SW 1271 (cell line): ENCODE results near the gene LPCAT2.

Experiments
- DNase-seq, 2 experiments: peaks; one replicate each; lab custom pipeline; 2025; lab: John Stamatoyannopoulos, UW

Gene LPCAT2

DNA sequence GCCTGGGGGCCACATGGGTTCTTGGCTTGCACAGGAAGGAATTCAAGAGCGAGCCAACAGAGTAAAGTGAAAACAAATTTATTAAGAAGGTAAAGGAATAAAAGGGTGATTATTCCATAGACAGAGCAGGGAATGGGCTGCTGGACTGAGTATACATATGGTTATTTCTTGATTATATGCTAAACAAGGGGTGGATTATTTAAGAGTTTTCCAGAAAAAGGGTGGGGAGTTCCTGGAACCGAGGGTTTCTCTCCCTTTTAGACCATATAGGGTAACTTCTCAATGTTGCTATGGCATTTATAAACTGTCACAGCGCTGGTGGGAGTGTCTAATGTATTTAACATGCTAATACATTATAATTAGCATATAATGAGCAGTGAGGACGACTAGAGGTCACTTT lies 27.8 kb upstream of the LPCAT2 start:
- no peak for DNase-seq

DNA sequence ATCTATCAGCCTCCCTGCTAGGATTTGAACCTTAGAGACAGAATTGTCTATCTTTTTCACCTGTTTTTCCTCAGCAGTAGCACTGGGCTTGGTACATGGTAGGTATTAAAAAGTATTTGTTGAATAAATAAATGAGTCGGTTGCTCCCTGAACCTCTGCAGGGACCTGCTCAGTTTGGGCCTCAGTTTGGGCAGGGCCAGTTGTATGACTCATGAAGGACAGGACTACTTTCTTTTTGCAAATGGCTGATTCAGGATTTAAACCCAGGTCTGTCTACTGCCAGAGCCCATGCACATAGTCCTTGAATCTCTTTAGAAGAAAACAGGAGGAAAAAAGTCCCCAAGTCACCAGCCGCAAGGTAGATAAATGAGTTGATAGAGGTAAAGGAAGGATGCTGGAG lies 26.8 kb upstream of the LPCAT2 start:
- DNase-seq = no peak

DNA sequence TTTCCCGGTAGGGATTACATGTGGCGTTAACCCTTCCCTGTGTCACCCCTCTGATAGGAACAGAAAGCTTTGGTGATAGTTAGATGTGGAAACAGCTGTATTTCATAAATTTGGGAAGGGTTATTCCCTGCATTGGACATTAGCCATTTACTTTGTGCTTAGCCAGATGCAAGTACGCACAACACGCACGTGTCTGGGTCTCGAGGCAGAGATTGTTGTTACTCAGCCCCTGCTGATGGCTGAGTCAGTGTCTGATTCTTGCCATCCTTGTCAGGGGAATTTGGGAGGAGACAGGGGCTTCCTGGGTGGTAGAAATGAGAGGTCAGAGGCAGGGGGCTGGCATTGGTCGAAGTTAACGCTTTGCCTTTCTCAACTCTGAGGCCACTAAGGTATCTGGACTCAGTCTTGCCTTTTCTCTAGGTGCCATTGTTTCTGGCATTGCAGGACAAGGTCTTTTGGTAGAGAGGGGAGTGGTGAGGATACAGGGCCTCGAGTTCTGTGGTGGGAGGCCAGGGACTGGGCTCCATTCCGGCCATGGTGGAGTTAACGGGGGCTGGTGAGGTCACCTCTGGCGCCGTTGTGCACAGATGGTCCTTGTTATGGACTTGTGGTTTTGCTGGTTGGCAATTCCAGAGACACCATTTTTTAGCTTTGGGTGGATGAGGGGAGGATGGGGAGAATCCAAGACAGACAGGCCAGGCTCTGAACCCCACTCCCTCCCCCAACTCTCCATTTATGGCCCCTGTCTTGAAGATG lies 21.6 kb upstream of the LPCAT2 start:
- DNase-seq = no peak

- no peak for DNase-seq
Observed at GRCh38 chr16:55488306-55488705, 20.6 kb upstream of the LPCAT2 start.

DNA sequence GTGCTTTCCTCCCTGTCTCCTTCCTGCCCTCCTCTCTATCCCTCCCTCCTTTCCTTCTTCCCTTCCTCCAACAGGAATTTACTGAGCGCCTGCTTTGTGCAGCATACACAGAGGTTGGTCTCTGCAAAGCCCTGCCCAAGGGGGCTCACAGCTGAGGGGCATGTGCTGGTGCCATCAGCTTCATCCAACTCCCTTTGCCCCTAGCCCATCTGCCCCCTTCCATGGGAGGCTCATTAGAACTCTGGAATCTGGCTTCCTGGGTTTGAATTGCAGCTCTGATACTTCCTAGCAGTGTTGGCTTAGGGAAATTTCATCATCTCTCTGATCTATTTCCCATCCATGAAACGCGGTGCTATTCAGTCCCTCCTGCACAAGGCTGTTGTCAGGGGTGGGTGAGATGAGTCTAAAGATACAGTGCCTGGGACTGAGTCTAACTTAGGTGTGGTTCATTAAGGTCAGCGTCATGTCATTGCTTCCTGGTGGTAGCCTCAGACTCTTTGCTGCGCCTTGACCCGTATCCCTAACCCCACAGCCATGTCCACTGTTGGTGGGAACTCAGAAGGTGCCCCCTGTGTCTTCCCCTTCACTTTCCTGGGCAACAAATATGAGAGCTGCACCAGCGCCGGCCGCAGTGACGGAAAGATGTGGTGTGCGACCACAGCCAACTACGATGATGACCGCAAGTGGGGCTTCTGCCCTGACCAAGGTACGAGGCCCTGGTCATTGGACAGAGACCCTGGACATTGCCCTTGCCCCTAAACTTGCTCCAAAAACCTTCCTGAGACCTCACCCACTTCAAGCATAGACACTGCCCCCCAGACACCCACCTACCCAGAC lies 19.5 kb upstream of the LPCAT2 start:
- DNase-seq = no peak

DNA sequence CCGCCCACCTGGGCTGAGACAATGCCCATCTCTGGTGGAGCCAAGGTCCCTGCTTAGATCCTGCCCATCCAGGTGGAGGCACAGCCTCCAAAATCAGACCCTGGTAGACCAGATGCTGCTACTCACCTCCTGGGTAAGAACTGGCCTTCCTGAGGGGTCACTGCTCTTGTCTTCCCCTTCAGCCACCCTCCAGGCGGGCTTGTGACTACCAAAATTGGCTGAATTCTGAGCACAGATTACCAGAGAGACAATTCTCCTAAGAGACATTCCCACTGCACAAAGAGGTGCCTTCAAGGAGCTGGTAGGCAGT lies 19.0 kb upstream of the LPCAT2 start:
- no peak for DNase-seq

GRCh38 chr16:55490301-55490700 lies 18.6 kb upstream of the LPCAT2 start:
- DNase-seq = no peak

GRCh38 chr16:55491691-55492090 lies 17.2 kb upstream of the LPCAT2 start:
- DNase-seq = no peak

GRCh38 chr16:55492756-55493380 lies 16.0 kb upstream of the LPCAT2 start:
- DNase-seq = no peak

DNA sequence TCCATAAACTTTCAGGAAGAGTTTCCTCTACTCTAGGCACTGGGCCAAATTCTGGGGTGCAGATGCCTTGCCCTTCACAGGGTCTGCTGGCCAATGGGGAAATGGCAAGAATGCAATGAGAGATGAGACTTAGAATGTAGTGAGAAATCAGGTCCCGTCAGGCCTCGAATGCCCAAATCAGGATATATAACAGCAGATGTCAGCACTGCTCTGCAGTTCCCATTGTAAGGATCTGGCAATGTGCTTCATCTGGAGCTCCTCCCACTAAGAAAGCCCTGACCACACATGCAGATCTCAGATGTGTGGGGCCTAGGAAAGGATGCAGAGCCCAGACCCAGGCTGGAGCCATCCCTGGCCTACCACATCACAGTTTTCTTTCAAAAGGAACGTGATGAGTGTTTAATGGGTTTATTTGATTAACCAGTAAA lies 13.9 kb upstream of the LPCAT2 start:
- peak in 1 of 2 experiments; percentile 4 for DNase-seq

DNA sequence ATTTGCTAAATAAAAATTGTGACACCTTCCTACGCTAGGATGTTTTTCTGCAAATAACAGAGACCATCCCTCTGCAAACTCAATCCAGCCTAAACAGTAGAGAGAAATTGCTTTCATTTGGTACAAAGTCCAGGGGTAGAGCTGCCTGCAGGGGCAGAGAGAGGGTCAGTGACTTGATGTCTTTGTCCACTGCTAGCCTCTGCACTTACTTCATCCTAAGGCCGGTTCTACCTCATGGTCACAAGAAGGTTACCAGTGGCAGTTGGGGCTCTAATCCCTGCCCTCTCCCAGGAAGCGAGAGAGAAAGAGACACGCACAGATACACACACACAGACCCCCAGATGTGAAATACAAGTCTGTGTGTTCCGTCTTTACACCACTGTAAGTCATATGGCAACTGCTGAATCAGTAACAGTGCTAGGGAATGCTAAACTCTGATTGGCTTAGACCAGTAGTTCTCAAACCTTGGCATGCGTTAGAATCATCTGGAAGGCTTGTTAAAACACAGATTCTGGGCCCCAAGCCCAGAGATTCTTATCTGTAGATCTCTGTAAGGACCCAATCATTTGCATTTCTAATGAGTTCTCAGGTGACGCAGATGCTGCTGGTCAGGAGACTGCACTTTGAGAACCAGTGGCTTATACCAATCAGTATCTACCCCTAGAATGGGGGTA lies 13.1 kb upstream of the LPCAT2 start:
- no peak for DNase-seq

DNA sequence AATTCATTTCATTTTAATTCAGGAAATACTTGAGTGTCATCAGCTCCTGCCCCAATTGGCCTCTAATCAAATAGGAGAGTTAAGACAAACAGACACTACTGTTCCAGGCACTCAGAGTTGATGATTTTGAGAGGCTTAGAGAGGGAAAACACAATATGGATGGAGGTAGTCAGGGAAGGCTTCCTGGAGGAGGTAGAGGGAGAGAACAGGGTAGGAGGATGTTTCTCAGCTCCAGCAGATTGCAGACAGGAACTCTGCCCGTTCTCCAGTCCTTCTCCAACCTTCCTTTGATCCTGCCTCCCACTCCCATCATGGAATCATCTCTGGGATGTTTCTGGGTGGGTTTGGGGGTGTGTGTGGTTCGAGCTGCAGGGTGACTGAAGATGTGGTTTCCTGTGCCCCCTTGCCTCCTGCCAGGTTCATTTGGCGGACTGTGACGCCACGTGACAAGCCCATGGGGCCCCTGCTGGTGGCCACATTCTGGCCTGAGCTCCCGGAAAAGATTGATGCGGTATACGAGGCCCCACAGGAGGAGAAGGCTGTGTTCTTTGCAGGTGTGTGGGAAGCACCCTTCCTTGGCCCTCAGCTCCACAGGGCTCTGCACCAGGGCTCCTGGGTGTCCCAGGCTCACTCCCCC lies 12.2 kb upstream of the LPCAT2 start:
- DNase-seq = no peak

DNA sequence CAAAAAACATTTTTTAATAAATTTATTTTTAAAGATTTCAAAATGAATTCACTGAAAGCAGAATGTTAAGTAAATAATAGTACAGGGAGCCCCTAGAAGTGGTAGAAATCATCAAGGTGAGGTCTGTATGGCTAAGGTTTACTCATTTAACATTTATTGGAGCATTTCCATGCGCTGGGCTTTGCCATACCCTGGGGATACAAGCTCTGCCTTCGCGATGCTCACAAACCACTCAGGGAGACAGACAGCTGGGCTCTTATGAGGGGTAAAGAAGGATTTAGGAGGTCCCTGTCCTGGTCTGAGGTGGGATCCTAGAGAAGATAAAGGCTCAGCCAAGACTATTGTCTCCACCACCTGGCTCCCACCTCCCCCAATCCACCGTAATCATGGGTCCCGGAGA lies 11.3 kb upstream of the LPCAT2 start:
- DNase-seq = no peak

DNA sequence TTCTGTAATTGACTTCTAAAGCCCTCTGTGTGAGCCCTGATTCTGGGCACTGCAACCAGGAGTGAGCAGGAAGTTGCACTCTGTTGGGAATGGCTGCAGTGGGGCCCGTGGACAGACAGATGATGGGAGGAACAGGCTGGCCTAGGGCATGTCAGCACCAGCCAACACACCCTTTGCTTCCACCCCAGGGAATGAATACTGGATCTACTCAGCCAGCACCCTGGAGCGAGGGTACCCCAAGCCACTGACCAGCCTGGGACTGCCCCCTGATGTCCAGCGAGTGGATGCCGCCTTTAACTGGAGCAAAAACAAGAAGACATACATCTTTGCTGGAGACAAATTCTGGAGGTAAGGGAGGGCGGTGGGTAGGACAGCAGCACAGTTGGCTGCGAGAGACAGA lies 10.8 kb upstream of the LPCAT2 start:
- no peak for DNase-seq

DNA sequence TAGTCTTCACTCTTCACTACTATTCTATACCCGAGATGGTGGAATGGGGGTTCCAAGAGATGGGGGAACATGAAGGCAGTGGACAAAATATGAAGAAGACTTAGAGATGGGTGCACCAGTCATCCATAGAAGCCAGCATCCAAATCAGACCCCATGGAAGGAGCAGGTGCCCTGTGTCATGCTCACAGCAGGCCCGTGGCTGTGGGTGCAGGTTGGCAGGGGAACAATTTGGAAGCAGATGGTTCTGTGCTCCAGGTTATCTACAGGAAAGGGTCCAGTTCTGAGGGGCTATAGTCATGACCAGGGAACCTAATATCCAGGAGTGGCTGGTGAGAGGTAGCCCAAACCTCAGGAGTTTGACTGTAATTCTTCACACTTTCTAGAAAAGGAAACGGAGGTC lies 9.6 kb upstream of the LPCAT2 start:
- no peak for DNase-seq

- DNase-seq = peak in 1 of 2 experiments; percentile 24
Observed at GRCh38 chr16:55499951-55500529, 8.8 kb upstream of the LPCAT2 start.

- no peak for DNase-seq
Observed at GRCh38 chr16:55500530-55501011, 8.3 kb upstream of the LPCAT2 start.

DNA sequence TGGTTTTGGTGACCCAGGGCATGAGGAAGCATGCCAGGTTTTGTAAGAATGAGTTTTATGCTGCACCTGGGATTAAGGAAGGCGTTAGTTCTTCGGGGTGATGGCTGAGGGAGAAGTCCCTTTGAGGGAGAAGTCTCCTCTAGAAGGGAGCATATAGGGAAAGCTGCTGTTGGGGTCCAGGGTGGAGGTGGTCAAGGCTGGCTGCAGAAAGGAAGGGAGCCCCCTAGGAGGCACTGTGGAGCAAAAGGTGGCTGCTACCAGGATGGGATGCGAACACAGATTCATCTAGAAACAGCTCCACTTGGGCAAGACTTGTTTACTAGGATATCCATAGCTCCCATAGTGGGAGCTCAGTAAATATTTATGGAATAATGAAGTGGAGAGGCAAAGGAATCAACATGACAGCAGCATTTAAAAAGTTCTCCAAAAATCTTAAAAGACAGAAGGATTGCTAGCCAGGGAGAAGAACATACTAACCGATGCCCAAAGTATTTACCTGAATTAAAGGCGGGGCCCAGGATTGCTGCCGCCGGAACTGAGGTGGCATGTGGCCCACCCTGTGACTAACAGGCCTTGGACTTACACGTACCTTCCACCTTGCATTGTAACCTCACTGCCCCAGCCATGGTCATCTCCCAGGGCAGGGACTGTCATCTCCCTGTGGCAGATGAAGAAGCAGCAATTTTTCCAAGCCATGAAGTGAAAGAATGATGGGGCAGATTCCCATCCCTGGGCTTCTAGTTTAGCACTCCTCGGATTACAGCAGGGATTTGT lies 7.1 kb upstream of the LPCAT2 start:
- no peak for DNase-seq

DNA sequence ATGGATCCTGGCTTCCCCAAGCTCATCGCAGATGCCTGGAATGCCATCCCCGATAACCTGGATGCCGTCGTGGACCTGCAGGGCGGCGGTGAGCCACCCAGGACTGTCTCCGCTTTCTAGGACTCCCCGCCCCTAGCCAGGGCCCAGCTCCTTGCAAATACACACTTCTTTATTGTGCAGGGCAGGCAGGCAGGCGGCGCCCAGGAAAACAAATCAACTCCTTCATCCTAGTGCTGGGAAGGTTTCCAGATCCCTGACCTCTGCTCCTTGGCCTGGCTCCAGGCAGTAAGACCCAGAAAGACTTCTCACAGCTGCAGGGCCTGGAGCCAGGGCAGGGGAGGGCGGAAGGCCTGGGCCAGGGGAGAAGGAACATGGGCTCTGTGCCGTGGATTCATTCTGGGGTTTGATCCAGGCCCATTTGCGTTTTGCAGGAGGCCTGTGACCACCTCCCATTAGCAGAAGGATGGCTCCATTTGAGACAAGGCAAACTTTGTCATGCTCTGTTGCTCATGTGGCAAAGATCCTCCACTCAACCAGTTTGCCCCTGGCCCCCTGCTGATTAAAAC lies 6.0 kb upstream of the LPCAT2 start:
- DNase-seq = no peak
